ENCODE results near the gene FGF14. TPM values are rescaled to one million over a fixed set of nuclear protein-coding genes. Genes with fewer than 3 reads are reported as not detected.

Gene FGF14
- total RNA-seq, 4 donors from 2014 or later = 0.12 to 3.5 (median 1.3) TPM

- no peak for DNase-seq (ENCODE audit: low spot score)
- ATAC-seq (ENCODE audit: low FRiP score) = no peak
- TF ChIP-seq CTCF (IDR thresholded peaks at IDR 0.05) = no peak
Measured at GRCh38 chr13:101727118-101727517, 674.7 kb downstream of the FGF14 start.

GRCh38 chr13:101726681-101727080 lies 675.2 kb downstream of the FGF14 start:
- no peak for ATAC-seq (ENCODE audit: low FRiP score)
- TF ChIP-seq CTCF (IDR thresholded peaks at IDR 0.05) = no peak
- no peak for DNase-seq (ENCODE audit: low spot score)

GRCh38 chr13:101718496-101718895 lies 683.4 kb downstream of the FGF14 start:
- TF ChIP-seq CTCF (IDR thresholded peaks at IDR 0.05) = no peak
- ATAC-seq (ENCODE audit: low FRiP score) (no peak), DNase-seq (ENCODE audit: low spot score) (no peak)

- TF ChIP-seq CTCF (IDR thresholded peaks at IDR 0.05) = no peak
- DNase-seq (ENCODE audit: low spot score) = no peak
- ATAC-seq (ENCODE audit: low FRiP score) = no peak
Measured at GRCh38 chr13:101717353-101717752, 684.5 kb downstream of the FGF14 start.

- DNase-seq (ENCODE audit: low spot score) = no peak
- TF ChIP-seq CTCF (IDR thresholded peaks at IDR 0.05) = no peak
- ATAC-seq (ENCODE audit: low FRiP score) = no peak
Measured at GRCh38 chr13:101714195-101714594, 687.7 kb downstream of the FGF14 start.

- no peak for DNase-seq (ENCODE audit: low spot score)
- no peak for TF ChIP-seq CTCF (IDR thresholded peaks at IDR 0.05)
- no peak for ATAC-seq (ENCODE audit: low FRiP score)
Measured at GRCh38 chr13:101712026-101712348, 689.9 kb downstream of the FGF14 start.

DNA sequence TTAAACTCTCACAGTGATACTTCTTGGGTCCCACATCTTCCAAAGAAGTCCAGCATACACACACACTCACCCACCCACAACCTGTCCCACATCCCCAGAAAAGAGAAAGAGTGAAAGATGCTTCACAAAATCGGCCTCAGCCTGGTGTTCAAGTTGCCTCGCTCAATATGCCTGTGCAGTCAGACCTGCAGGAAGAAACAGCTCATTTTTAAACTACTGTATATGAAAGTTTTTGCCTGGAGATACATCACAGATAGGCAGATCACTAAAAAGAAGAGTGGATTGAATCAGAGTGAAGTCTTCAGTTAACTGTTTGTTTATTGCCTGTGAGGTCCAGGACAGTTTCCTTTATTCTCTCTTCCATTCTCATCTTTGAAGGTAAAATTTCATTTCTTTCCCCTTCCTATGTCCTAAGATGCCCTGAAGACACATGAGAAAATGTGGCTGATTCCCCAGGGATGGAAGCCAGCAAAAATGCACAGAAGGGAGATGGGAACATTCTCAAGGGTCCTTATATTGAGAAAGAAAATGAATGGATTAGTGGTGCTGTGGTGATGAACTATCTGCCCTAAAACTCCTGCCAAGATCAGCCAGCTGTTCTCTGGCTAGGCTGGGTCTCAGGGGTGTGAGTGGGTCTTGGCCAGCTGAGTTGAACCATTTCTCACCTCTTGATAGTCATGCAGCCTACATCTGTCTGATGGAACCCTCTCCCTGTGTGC lies 690.4 kb downstream of the FGF14 start:
- no peak for DNase-seq (ENCODE audit: low spot score)
- ATAC-seq (ENCODE audit: low FRiP score) = no peak
- TF ChIP-seq CTCF (IDR thresholded peaks at IDR 0.05) = no peak

All from omental fat pad (tissue), 4 donors.